SK-N-SH (cell line): Measurements from ENCODE around the gene C13orf42.

Source experiments
- CTCF ChIP-seq: fragments of 200-600 bp; sonication (generic); IDR thresholded peaks from 2 replicates; pipeline ENCODE4 v1.6.1; 2017; ENCODE audit warnings: antibody characterized with exemption, mild to moderate bottlenecking, moderate library complexity
- ELF1 ChIP-seq: IDR thresholded peaks from 2 replicates; pipeline ENCODE4 v1.4.0; 2012
- EP300 ChIP-seq, 2 experiments: IDR thresholded peaks; 2 replicates each; pipeline versions ENCODE4 v1.4.0 to v1.6.1; 2012; ENCODE audit warnings: borderline replicate concordance in 1 of 2, low read depth in 1 of 2, low read length in 1 of 2
- GABPA ChIP-seq: IDR thresholded peaks from 2 replicates; pipeline ENCODE4 v1.4.0; 2012; ENCODE audit warnings: low read depth, mild to moderate bottlenecking
- GATA2 ChIP-seq: sonication (generic); formaldehyde crosslinking; IDR thresholded peaks from 2 replicates; pipeline ENCODE4 v1.5.0; 2020; ENCODE audit warnings: mild to moderate bottlenecking, missing genetic modification reagents
- MXI1 ChIP-seq: IDR thresholded peaks from 2 replicates; pipeline ENCODE4 v1.6.1; 2012; ENCODE audit warnings: mild to moderate bottlenecking, low read depth, low read length, improper control_type of control experiment
- RAD21 ChIP-seq: IDR thresholded peaks from 2 replicates; pipeline ENCODE4 v1.6.1; 2012; ENCODE audit warnings: mild to moderate bottlenecking, low read length
- RCOR1 ChIP-seq: fragments of 150-350 bp; IDR thresholded peaks from 2 replicates; pipeline ENCODE4 v1.6.1; 2017; ENCODE audit warnings: antibody characterized with exemption, low read length
- REST ChIP-seq: IDR thresholded peaks from 2 replicates; pipeline ENCODE4 v1.6.1; 2012; ENCODE audit warnings: mild to moderate bottlenecking, low read depth, low read length, moderate library complexity
- TAF1 ChIP-seq: IDR thresholded peaks from 2 replicates; pipeline ENCODE4 v1.6.1; 2012; ENCODE audit warnings: low read depth, mild to moderate bottlenecking, low read length, moderate library complexity, borderline replicate concordance
- TCF12 ChIP-seq: IDR thresholded peaks from 2 replicates; pipeline ENCODE4 v1.4.0; 2012
- USF2 ChIP-seq: fragments of 150-350 bp; IDR thresholded peaks from 2 replicates; pipeline ENCODE4 v1.6.1; 2017; ENCODE audit warnings: antibody characterized with exemption, low read length, low read depth, borderline replicate concordance
- YY1 ChIP-seq: IDR thresholded peaks from 2 replicates; pipeline ENCODE4 v1.4.0; 2012; ENCODE audit warnings: low read depth, mild to moderate bottlenecking

DNA sequence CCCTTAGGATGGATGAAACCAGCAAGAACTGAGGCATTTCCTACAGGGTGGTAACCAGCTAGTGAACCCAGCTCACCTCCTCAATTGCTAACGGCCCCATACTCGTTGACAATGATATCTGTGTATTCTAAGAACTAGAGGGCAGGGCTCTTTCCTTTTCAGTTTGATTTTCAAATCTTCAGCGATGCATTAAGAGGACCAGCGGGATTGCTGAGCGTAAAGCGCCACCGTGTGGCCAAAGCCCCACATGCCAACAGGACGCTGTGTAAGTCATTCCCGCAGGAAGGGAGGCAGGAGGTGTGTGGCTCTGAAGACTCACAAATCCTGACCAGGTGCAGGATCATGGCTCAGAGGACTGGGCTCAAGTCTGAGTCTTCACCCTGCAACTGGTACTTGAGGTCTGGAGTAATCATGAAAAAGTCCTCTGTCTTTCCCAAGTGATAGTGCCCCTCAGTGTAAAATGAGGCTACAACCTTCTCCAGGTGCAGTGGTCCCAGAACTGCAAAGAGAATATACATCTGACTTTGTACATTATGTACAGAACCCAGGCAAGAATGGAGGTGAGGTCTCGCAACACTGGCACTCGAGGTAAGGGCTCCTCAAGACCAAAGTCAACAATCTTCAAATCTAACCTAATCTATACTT, 40.9 kb downstream of the C13orf42 start:
- TF ChIP-seq TAF1 (no peak), CTCF (peak; percentile 94), RCOR1 (0 out of 2 replicates have a peak, but pooled peaks have one; percentile 37), EP300 (IDR thresholded peaks at IDR 0.05; ENCODE audit: borderline replicate concordance in 1 of 2, low read depth in 1 of 2, low read length in 1 of 2) (no peak), GABPA (no peak), ELF1 (no peak), YY1 (no peak), RAD21 (peak; percentile 100), MXI1 (no peak), REST (no peak), GATA2 (CRISPR knock-in tag) (no peak), TCF12 (no peak), USF2 (no peak)
